Osteoblast (primary cell): ENCODE data around the gene EFCAB5. TPM values are rescaled to one million over a fixed set of nuclear protein-coding genes. Genes with fewer than 3 reads are reported as not detected.
"Not testable (repeated sequence)": the region's sequence is repeated elsewhere in the genome, so short reads cannot be mapped to it uniquely, and the experiment has no call there.

Experiments used
- DNase-seq: peaks from one replicate; pipeline ENCODE4 v3.0.0; 2011; ENCODE audit warnings: low spot score, mixed read lengths; ENCODE audit not compliant: insufficient read length; ENCODE audit errors: missing footprints
- H2AFZ ChIP-seq: 2 replicates; pipeline ENCODE4 v1.6.0; 2011; ENCODE audit warnings: mild to moderate bottlenecking, low read length
- H3K27ac ChIP-seq: 2 replicates; pipeline ENCODE4 v1.5.1; 2011; ENCODE audit warnings: mild to moderate bottlenecking, low read depth, low read length, moderate library complexity
- H3K27me3 ChIP-seq: 2 replicates; pipeline ENCODE4 v1.6.0; 2012; ENCODE audit warnings: mild to moderate bottlenecking, control low read depth, inconsistent platforms, low read length, moderate library complexity; ENCODE audit not compliant: insufficient read depth
- H3K36me3 ChIP-seq: 2 replicates; pipeline ENCODE4 v1.5.1; 2011; ENCODE audit warnings: mild to moderate bottlenecking, low read length, control low read depth, moderate library complexity; ENCODE audit not compliant: insufficient read depth
- H3K4me1 ChIP-seq: 2 replicates; pipeline ENCODE4 v1.5.1; 2011; ENCODE audit warnings: mild to moderate bottlenecking, low read length, control low read depth, moderate library complexity; ENCODE audit not compliant: insufficient read depth
- H3K4me2 ChIP-seq: 2 replicates; pipeline ENCODE4 v1.6.0; 2011; ENCODE audit warnings: mild to moderate bottlenecking, low read length; ENCODE audit not compliant: insufficient read depth
- H3K4me3 ChIP-seq: fragments of 200-600 bp; sonication (generic); 3 replicates; pipeline ENCODE4 v1.5.1; 2012; ENCODE audit warnings: mild to moderate bottlenecking, low read length, inconsistent platforms; ENCODE audit not compliant: insufficient read depth
- H3K79me2 ChIP-seq: 2 replicates; pipeline ENCODE4 v1.6.0; 2012; ENCODE audit warnings: mild to moderate bottlenecking, low read length, control low read depth, inconsistent platforms; ENCODE audit not compliant: insufficient read depth
- H3K9me3 ChIP-seq: 2 replicates; pipeline ENCODE4 v1.5.1; 2011; ENCODE audit warnings: low read depth, low read length, control low read depth
- H4K20me1 ChIP-seq: 2 replicates; pipeline ENCODE4 v1.6.0; 2012; ENCODE audit warnings: mild to moderate bottlenecking, low read length, control low read depth; ENCODE audit not compliant: insufficient read depth
- total RNA-seq: library from RNA; depleted of rRNA; stranded (reverse); fragments of >200 nt; gene quantifications from 2 replicates; pipeline ENCODE4 v1.2.3, GENCODE V29; 2012
- TF ChIP-seq, protein P1 (sequence below): IDR thresholded peaks from 2 replicates; pipeline ENCODE4 v1.5.1; 2011; ENCODE audit warnings: mild to moderate bottlenecking, low read depth, low read length, moderate library complexity; ENCODE audit errors: extremely low read depth

The EFCAB5 gene
- total RNA-seq = 0.29 and 0.36 TPM in 2 replicates

DNA sequence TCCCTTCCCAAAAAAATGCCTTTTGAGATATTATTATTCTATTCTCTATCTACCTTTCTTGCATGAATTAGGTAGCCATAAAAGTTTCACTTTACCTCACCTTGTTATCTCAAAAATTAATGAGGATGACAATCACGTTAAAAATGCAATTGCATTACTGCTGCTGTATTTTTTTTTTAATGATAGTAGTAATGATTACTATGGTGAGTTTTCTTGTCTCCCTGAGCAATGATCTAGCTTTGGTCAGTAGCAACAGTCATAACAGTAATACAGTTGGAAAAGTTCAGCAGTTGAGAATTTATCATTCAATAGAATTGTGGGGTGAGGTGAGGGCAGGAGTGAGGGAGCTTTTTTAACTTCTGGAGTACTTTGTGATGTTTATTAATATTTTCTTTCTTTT lies at the start of gene EFCAB5:
EFCAB5 (plus strand) TSS at position 301 of the 400 bp plus-strand sequence. CDS start 163 bp downstream, outside the sequence.
- Histone ChIP-seq H3K36me3 (no peaks in the 10 kb centered on the region), H2AFZ (no peak within 1 kb of the TSS), H3K27me3 (no peaks in the 10 kb centered on the region), H3K4me2 (no peak within 1 kb of the TSS), H3K4me3 (no peak within 1 kb of the TSS), H4K20me1 (no peaks in the 10 kb centered on the region), H3K9me3 (no peaks in the 10 kb centered on the region), H3K79me2 (no peaks in the 10 kb centered on the region), H3K27ac (no peak within 1 kb of the TSS), H3K4me1 (no peaks in the 10 kb centered on the region)
- TF ChIP-seq, protein P1, sequence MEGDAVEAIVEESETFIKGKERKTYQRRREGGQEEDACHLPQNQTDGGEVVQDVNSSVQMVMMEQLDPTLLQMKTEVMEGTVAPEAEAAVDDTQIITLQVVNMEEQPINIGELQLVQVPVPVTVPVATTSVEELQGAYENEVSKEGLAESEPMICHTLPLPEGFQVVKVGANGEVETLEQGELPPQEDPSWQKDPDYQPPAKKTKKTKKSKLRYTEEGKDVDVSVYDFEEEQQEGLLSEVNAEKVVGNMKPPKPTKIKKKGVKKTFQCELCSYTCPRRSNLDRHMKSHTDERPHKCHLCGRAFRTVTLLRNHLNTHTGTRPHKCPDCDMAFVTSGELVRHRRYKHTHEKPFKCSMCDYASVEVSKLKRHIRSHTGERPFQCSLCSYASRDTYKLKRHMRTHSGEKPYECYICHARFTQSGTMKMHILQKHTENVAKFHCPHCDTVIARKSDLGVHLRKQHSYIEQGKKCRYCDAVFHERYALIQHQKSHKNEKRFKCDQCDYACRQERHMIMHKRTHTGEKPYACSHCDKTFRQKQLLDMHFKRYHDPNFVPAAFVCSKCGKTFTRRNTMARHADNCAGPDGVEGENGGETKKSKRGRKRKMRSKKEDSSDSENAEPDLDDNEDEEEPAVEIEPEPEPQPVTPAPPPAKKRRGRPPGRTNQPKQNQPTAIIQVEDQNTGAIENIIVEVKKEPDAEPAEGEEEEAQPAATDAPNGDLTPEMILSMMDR = no peak
- no peak for DNase-seq

DNA sequence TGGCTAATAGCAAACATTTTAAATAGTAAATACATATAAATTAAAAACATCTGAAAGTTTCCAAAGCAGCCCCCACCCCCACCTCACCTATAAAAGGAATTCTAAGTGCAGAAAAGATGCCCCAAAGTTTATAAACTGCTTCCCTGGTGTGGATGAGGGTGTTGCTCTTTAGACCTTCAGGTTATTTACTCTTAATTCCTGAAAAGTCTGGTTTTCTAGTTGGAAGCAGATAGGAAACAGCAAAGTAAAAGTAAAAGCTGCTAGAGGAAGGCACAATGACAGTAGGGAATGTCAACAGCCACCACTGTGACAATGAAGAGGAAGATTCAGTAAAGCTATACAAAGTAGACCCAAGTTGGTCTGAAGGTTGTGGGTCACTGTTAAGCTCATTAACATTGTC lies 49.2 kb upstream of the EFCAB5 start:
- no peak for DNase-seq
- H3K4me1 ChIP-seq = no peaks in the 10 kb centered on the region
- no peak overlapping the region for H3K4me3 ChIP-seq
- no peak overlapping the region for H3K4me2 ChIP-seq
- TF ChIP-seq, protein P1 = no peak
- H4K20me1 ChIP-seq = no peaks in the 10 kb centered on the region
- H2AFZ ChIP-seq = no peak overlapping the region
- peaks cover 23% of the 10 kb centered on the region for H3K79me2 ChIP-seq
- H3K9me3 ChIP-seq = no peaks in the 10 kb centered on the region
- no peak overlapping the region for H3K27ac ChIP-seq
- no peaks in the 10 kb centered on the region for H3K36me3 ChIP-seq
- H3K27me3 ChIP-seq = no peaks in the 10 kb centered on the region

DNA sequence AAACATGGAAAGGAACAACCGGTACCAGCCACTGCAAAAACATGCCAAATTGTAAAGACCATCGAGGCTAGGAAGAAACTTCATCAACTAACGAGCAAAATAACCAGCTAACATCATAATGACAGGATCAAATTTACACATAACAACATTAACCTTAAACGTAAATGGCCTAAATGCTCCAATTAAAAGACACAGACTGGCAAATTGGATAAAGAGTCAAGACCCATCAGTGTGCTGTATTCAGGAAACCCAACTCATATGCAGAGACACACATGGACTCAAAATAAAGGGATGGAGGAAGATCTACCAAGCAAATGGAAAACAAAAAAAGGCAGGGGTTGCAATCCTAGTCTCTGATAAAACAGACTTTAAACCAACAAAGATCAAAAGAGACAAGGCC lies 44.3 kb upstream of the EFCAB5 start:
- H3K27ac ChIP-seq, H3K4me3 ChIP-seq, H2AFZ ChIP-seq, H3K9me3 ChIP-seq, H4K20me1 ChIP-seq, H3K36me3 ChIP-seq, H3K4me2 ChIP-seq, H3K4me1 ChIP-seq, H3K27me3 ChIP-seq, DNase-seq: not testable (repeated sequence)
- peaks cover 21% of the 10 kb centered on the region for H3K79me2 ChIP-seq

DNA sequence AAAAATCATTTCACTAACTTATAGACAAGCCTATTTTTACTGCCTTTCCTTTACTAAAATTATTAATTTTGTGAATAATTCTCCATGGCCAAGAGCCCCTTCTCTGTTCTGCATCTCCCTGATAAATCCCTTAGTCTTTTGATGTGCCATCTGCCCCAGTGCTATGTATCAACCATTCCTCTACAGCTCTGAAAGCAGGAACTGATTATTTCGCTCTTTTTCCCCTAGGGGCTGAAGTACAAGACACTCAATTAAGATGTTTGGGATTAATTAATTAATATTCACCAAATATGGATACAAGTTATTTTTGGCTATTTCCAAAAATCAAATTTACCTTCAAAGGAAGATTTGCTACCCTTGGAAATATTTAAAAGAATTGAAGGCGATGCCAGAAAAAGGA lies 38.0 kb upstream of the EFCAB5 start:
- H3K27ac ChIP-seq = no peak overlapping the region
- no peaks in the 10 kb centered on the region for H3K9me3 ChIP-seq
- DNase-seq = no peak
- H3K4me2 ChIP-seq = no peak overlapping the region
- no peaks in the 10 kb centered on the region for H3K27me3 ChIP-seq
- TF ChIP-seq, protein P1 = no peak
- no peaks in the 10 kb centered on the region for H3K4me1 ChIP-seq
- no peaks in the 10 kb centered on the region for H4K20me1 ChIP-seq
- no peak overlapping the region for H2AFZ ChIP-seq
- no peak overlapping the region for H3K4me3 ChIP-seq
- H3K79me2 ChIP-seq = peaks cover 51% of the 10 kb centered on the region
- no peaks in the 10 kb centered on the region for H3K36me3 ChIP-seq
